Measurements from ENCODE around the gene ACTC1. TPM values are rescaled to one million over a fixed set of nuclear protein-coding genes. Genes with fewer than 3 reads are reported as not detected.

ACTC1 gene
- total and polyA plus RNA-seq, 2 donors: 9.6 to 13.3 TPM

- DNase-seq (ENCODE audit: low read depth in 6 of 9, low spot score in 9 of 9): no peak
- H3K9me3 ChIP-seq (ENCODE audit: control insufficient read depth in 2 of 2, insufficient read depth in 1 of 2, low read length in 1 of 2): no peaks in the 10 kb centered on the region
- peaks cover 36 to 51% of the 10 kb centered on the region in 2 donors for H3K27me3 ChIP-seq (ENCODE audit: control insufficient read depth in 2 of 2, insufficient read depth in 1 of 2, low read length in 1 of 2)
- H3K4me1 ChIP-seq (ENCODE audit: control insufficient read depth in 2 of 2, insufficient read depth in 2 of 2, low read length in 2 of 2): no peaks in the 10 kb centered on the region
- no peak within 1 kb of the TSS for H3K27ac ChIP-seq (ENCODE audit: low read depth in 1 of 2, low read length in 1 of 2)
- WGBS: 3% methylated on average over 81 of the region's 81 CpGs
- H3K4me3 ChIP-seq (ENCODE audit: low read length in 2 of 2): no peak within 1 kb of the TSS
- H3K36me3 ChIP-seq (ENCODE audit: control insufficient read depth in 2 of 2, insufficient read depth in 2 of 2, low read length in 1 of 2): no peaks in the 10 kb centered on the region
Observed at GRCh38 chr15:34754674-34755418, 40.5 kb downstream of the ACTC1 start, which contains the start of gene GJD2. GJD2 (minus strand) TSS chr15:34754998; CDS start chr15:34754488, 510 bp downstream.

- WGBS: 11% methylated on average over 27 of the region's 27 CpGs
- Histone ChIP-seq H3K36me3 (ENCODE audit: control insufficient read depth in 2 of 2, insufficient read depth in 2 of 2, low read length in 1 of 2) (no peaks in the 10 kb centered on the region), H3K9me3 (ENCODE audit: control insufficient read depth in 2 of 2, insufficient read depth in 1 of 2, low read length in 1 of 2) (no peaks in the 10 kb centered on the region), H3K27ac (ENCODE audit: low read depth in 1 of 2, low read length in 1 of 2) (no peak overlapping the region), H3K4me3 (ENCODE audit: low read length in 2 of 2) (no peak overlapping the region), H3K4me1 (ENCODE audit: control insufficient read depth in 2 of 2, insufficient read depth in 2 of 2, low read length in 2 of 2) (no peaks in the 10 kb centered on the region), H3K27me3 (ENCODE audit: control insufficient read depth in 2 of 2, insufficient read depth in 1 of 2, low read length in 1 of 2) (peaks cover 36 to 51% of the 10 kb centered on the region in 2 donors)
- no peak for DNase-seq (ENCODE audit: low read depth in 6 of 9, low spot score in 9 of 9)
Observed at GRCh38 chr15:34754171-34754601, 41.2 kb downstream of the ACTC1 start.

GRCh38 chr15:34753236-34753894 is 42.0 kb downstream of the ACTC1 start:
- no peaks in the 10 kb centered on the region for H3K4me1 ChIP-seq (ENCODE audit: control insufficient read depth in 2 of 2, insufficient read depth in 2 of 2, low read length in 2 of 2)
- WGBS: 33% methylated on average over 11 of the region's 11 CpGs
- H3K27me3 ChIP-seq (ENCODE audit: control insufficient read depth in 2 of 2, insufficient read depth in 1 of 2, low read length in 1 of 2): peaks cover 36 to 49% of the 10 kb centered on the region in 2 donors
- no peak overlapping the region for H3K4me3 ChIP-seq (ENCODE audit: low read length in 2 of 2)
- H3K9me3 ChIP-seq (ENCODE audit: control insufficient read depth in 2 of 2, insufficient read depth in 1 of 2, low read length in 1 of 2): no peaks in the 10 kb centered on the region
- DNase-seq (ENCODE audit: low read depth in 6 of 9, low spot score in 9 of 9): no peak
- no peak overlapping the region for H3K27ac ChIP-seq (ENCODE audit: low read depth in 1 of 2, low read length in 1 of 2)
- no peaks in the 10 kb centered on the region for H3K36me3 ChIP-seq (ENCODE audit: control insufficient read depth in 2 of 2, insufficient read depth in 2 of 2, low read length in 1 of 2)

GRCh38 chr15:34749691-34750090 is 45.7 kb downstream of the ACTC1 start:
- H3K27me3 ChIP-seq (ENCODE audit: control insufficient read depth in 2 of 2, insufficient read depth in 1 of 2, low read length in 1 of 2): peaks cover 17 to 26% of the 10 kb centered on the region in 2 donors
- H3K4me3 ChIP-seq (ENCODE audit: low read length in 2 of 2): no peak overlapping the region
- no peak overlapping the region for H3K27ac ChIP-seq (ENCODE audit: low read depth in 1 of 2, low read length in 1 of 2)
- H3K9me3 ChIP-seq (ENCODE audit: control insufficient read depth in 2 of 2, insufficient read depth in 1 of 2, low read length in 1 of 2): no peaks in the 10 kb centered on the region
- WGBS: 89% methylated on average over 4 of the region's 4 CpGs
- no peak for DNase-seq (ENCODE audit: low read depth in 6 of 9, low spot score in 9 of 9)
- H3K4me1 ChIP-seq (ENCODE audit: control insufficient read depth in 2 of 2, insufficient read depth in 2 of 2, low read length in 2 of 2): no peaks in the 10 kb centered on the region
- no peaks in the 10 kb centered on the region for H3K36me3 ChIP-seq (ENCODE audit: control insufficient read depth in 2 of 2, insufficient read depth in 2 of 2, low read length in 1 of 2)

Other genes with a start within 250 kb of the ACTC1 start
- 11.7 TPM for gene GOLGA8B, start 211.9 kb downstream of the ACTC1 start, total RNA-seq
- gene GOLGA8B, start 211.9 kb downstream of the ACTC1 start, polyA plus RNA-seq: 66.5 TPM
- gene GJD2, start 40.6 kb downstream of the ACTC1 start, total RNA-seq: 0.14 TPM
- gene GJD2, start 40.6 kb downstream of the ACTC1 start, polyA plus RNA-seq: 0.32 TPM
- gene AQR, start 174.2 kb upstream of the ACTC1 start, total RNA-seq: 37.8 TPM
- gene AQR, start 174.2 kb upstream of the ACTC1 start, polyA plus RNA-seq: 18.0 TPM
- gene ZNF770, start 192.7 kb upstream of the ACTC1 start, total RNA-seq: 20.4 TPM
- 20.4 TPM for gene ZNF770, start 192.7 kb upstream of the ACTC1 start, polyA plus RNA-seq